ENCODE data around the gene DNAJC6.

Gene DNAJC6

DNA sequence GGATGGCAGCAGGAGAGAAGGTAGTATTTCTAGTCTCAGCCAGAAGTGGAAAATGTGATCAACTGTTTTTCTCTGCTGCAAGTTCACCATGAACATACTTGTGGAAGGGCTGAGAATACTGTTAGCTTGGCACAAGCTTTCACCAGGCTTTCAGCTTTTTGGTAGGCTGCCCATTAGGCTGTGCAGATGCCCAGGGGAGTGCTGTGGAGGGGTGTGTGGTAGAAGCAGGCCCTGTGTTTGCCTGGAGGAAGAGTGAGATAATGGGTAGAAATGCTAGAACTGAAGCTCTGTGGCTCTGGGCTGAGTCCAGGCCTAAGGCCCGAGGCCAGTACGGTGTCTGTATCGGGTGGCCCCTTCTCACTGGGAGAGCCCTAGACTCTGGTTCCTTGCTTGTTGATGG, 9.8 kb downstream of the DNAJC6 start:
- TF ChIP-seq, protein P1, sequence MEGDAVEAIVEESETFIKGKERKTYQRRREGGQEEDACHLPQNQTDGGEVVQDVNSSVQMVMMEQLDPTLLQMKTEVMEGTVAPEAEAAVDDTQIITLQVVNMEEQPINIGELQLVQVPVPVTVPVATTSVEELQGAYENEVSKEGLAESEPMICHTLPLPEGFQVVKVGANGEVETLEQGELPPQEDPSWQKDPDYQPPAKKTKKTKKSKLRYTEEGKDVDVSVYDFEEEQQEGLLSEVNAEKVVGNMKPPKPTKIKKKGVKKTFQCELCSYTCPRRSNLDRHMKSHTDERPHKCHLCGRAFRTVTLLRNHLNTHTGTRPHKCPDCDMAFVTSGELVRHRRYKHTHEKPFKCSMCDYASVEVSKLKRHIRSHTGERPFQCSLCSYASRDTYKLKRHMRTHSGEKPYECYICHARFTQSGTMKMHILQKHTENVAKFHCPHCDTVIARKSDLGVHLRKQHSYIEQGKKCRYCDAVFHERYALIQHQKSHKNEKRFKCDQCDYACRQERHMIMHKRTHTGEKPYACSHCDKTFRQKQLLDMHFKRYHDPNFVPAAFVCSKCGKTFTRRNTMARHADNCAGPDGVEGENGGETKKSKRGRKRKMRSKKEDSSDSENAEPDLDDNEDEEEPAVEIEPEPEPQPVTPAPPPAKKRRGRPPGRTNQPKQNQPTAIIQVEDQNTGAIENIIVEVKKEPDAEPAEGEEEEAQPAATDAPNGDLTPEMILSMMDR (IDR thresholded peaks at IDR 0.05; ENCODE audit: low read depth, low read length) = no peak
- no peak for DNase-seq

DNA sequence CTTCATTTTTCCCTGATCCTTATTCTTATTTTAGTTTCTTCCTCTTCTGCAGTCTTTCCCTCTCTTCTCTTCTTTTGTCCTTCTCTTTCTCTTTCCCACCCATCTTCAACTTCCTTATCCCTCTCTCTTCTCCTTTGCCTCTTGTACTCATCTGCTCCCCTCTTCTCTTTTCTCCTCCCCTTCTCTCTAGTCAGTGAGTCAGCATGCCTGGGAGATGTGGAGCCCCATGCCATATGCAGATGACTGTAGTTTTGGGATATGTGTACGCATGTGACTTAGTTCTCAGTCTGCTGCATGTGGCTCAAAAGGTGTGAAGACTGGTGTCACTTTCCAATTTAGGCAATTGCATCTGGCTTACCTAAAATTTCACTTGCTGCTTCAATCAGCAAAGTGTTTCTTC, 10.4 kb downstream of the DNAJC6 start:
- no peak overlapping the region for H3K27ac ChIP-seq
- H3K36me3 ChIP-seq = no peaks in the 10 kb centered on the region
- TF ChIP-seq, protein P1 (IDR thresholded peaks at IDR 0.05; ENCODE audit: low read depth, low read length) = no peak
- H3K27me3 ChIP-seq (ENCODE audit: insufficient read depth, low read depth, severe bottlenecking) = no peaks in the 10 kb centered on the region
- no peak for DNase-seq
- no peaks in the 10 kb centered on the region for H3K9me3 ChIP-seq (ENCODE audit: severe bottlenecking)
- H3K4me3 ChIP-seq (ENCODE audit: low read depth, low read length) = no peak overlapping the region

More for the DNA sequence above, 9.8 kb downstream of the DNAJC6 start:
- Histone ChIP-seq H3K27me3 (ENCODE audit: insufficient read depth, low read depth, severe bottlenecking) (no peaks in the 10 kb centered on the region), H3K27ac (no peak overlapping the region), H3K4me3 (ENCODE audit: low read depth, low read length) (no peak overlapping the region), H3K36me3 (no peaks in the 10 kb centered on the region), H3K9me3 (ENCODE audit: severe bottlenecking) (no peaks in the 10 kb centered on the region)

DNA sequence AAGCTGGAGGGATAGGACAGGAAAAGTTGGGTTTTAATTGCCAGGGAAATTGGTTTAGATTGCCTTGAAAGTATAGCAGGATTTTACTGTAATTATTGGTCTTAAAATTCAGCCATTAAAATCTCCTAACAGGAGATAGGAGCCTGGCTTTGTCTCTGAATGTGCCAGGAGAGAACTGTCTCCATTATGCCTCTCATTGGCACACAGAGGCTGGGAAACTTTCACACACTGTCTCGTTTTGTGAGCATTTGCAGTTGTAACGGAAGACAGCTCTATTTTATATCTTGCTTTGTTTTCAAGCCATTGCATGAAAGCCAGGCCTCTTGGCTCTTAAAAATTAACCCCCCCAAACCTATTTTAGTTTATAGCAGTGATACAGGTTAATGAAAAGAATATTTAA, 12.5 kb downstream of the DNAJC6 start:
- DNase-seq = no peak
- TF ChIP-seq, protein P1 (IDR thresholded peaks at IDR 0.05; ENCODE audit: low read depth, low read length) = no peak
- Histone ChIP-seq H3K36me3 (no peaks in the 10 kb centered on the region), H3K9me3 (ENCODE audit: severe bottlenecking) (no peaks in the 10 kb centered on the region), H3K27ac (no peak overlapping the region), H3K4me3 (ENCODE audit: low read depth, low read length) (no peak overlapping the region), H3K27me3 (ENCODE audit: insufficient read depth, low read depth, severe bottlenecking) (no peaks in the 10 kb centered on the region)

DNA sequence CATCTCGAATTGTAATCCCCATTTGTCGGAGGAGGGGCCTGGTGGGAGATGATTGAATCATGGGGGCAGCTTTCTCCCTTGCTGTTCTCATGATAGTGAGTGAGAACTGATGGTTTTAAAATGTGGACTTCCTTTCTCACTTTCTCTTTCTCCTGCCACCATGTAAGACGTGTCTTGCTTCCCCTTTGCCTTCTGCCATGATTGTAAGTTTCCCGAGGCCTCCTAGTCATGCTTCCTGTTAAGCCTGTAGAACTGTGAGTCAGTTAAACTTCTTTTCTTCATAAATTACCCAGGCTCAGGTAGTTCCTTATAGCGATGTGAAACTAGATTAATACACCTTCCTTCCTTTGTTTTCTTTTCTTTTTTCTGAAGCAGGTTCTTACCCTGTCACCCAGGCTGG, 13.9 kb downstream of the DNAJC6 start:
- TF ChIP-seq, protein P1 (IDR thresholded peaks at IDR 0.05; ENCODE audit: low read depth, low read length) = no peak
- Histone ChIP-seq H3K4me3 (ENCODE audit: low read depth, low read length) (no peak overlapping the region), H3K27ac (no peak overlapping the region), H3K36me3 (no peaks in the 10 kb centered on the region), H3K27me3 (ENCODE audit: insufficient read depth, low read depth, severe bottlenecking) (no peaks in the 10 kb centered on the region), H3K9me3 (ENCODE audit: severe bottlenecking) (no peaks in the 10 kb centered on the region)
- no peak for DNase-seq

DNA sequence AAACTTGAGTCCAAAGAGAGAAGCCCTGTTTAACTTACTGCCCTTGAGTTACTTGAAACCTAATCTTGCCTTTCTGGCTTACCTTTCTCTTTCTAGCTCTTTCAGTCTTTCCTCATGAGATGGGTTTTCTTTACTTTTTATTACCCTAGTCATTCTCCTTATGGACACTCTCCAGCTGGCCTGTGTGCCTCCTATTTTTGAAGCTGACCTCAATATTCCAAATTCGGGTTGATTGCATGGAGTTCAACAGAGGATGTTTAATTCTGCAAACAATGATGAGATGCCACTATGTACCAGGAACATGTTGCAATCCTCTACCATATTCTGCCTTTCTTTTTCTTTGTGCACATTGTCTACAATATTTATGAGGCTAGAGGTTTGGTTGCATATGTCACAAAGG, 20.7 kb downstream of the DNAJC6 start:
- Histone ChIP-seq H3K27me3 (ENCODE audit: insufficient read depth, low read depth, severe bottlenecking) (no peaks in the 10 kb centered on the region), H3K36me3 (no peaks in the 10 kb centered on the region), H3K4me3 (ENCODE audit: low read depth, low read length) (no peak overlapping the region), H3K27ac (no peak overlapping the region), H3K9me3 (ENCODE audit: severe bottlenecking) (no peaks in the 10 kb centered on the region)
- TF ChIP-seq, protein P1 (IDR thresholded peaks at IDR 0.05; ENCODE audit: low read depth, low read length) = no peak
- no peak for DNase-seq

DNA sequence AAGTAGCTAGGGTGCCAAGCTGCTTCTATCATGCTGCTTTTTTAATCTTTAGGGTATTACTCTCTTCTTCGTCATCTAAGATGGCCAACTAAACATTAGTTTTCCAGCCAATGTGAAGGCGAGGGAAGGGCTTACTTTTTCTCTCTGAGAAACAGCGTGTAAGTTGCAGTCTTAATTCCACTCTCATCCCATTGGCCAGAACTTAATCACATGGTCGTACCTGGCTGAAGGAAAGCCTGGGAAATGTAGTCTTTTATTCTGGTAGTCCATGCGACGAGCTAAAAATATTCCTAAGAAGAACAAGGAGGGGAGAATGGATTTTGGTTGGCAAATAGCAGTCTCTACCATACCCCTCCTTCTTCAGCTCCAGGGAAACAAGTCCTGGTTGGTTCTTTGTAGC, 21.5 kb downstream of the DNAJC6 start:
- DNase-seq = no peak
- Histone ChIP-seq H3K36me3 (no peaks in the 10 kb centered on the region), H3K9me3 (ENCODE audit: severe bottlenecking) (no peaks in the 10 kb centered on the region), H3K27ac (no peak overlapping the region), H3K27me3 (ENCODE audit: insufficient read depth, low read depth, severe bottlenecking) (no peaks in the 10 kb centered on the region), H3K4me3 (ENCODE audit: low read depth, low read length) (no peak overlapping the region)
- TF ChIP-seq, protein P1 (IDR thresholded peaks at IDR 0.05; ENCODE audit: low read depth, low read length) = no peak
